Tibial nerve (tissue), 4 donors: Measurements from ENCODE around the gene ICE1. TPM values are rescaled to one million over a fixed set of nuclear protein-coding genes. Genes with fewer than 3 reads are reported as not detected.
"Not testable (repeated sequence)": the region's sequence is repeated elsewhere in the genome, so short reads cannot be mapped to it uniquely, and the experiment has no call there.

ENCODE experiments used
- DNase-seq, 2 donors: peaks; one replicate each; pipeline ENCODE4 v3.0.0-alpha.2; 2019; ENCODE audit warnings: low spot score in 2 of 2
- H3K27ac ChIP-seq, 4 donors: fragments of 200-600 bp; sonication (generic) in 3 of 4; one replicate each; pipeline ENCODE4 v1.5.1; 2017 to 2019; ENCODE audit warnings: mild to moderate bottlenecking in 1 of 4
- H3K27me3 ChIP-seq, 2 donors: fragments of 200-600 bp; sonication (generic) in 1 of 2; one replicate each; pipeline versions ENCODE4 v1.5.1 to v1.6.0; 2017 to 2019
- H3K36me3 ChIP-seq, 3 donors: fragments of 200-600 bp; sonication (generic); one replicate each; pipeline ENCODE4 v1.5.1; 2018 to 2019
- H3K4me1 ChIP-seq, 4 donors: fragments of 200-600 bp; sonication (generic) in 3 of 4; one replicate each; pipeline ENCODE4 v1.5.1; 2017 to 2019
- H3K4me3 ChIP-seq, 4 donors: fragments of 200-600 bp; sonication (generic) in 3 of 4; one replicate each; pipeline ENCODE4 v1.5.1; 2017 to 2019; ENCODE audit warnings: mild to moderate bottlenecking in 1 of 4, moderate library complexity in 1 of 4
- H3K9me3 ChIP-seq, 4 donors: fragments of 200-600 bp; sonication (generic) in 3 of 4; one replicate each; pipeline ENCODE4 v1.5.1; 2017 to 2019
- EP300 ChIP-seq, 2 donors: sonication (generic); formaldehyde crosslinking; IDR thresholded peaks; one replicate each; pipeline ENCODE4 v1.6.1; 2017; ENCODE audit warnings: antibody characterized with exemption in 2 of 2, mild to moderate bottlenecking in 1 of 2
- POLR2A ChIP-seq, 2 donors: fragments of 450-650 bp; IDR thresholded peaks; one replicate each; pipeline ENCODE4 v1.6.1; 2017; ENCODE audit warnings: antibody characterized with exemption in 2 of 2, mild to moderate bottlenecking in 2 of 2, moderate library complexity in 2 of 2
- WGBS, 2 donors: methylation state at CpG; one replicate each; pipeline ENCODE4 v1.1.5; 2018; 5-methylcytosine and 5-hydroxymethylcytosine counted together
- total RNA-seq, 4 donors: library from RNA; depleted of rRNA; stranded (reverse); fragments of >200 nt; gene quantifications; one replicate each; pipeline ENCODE4 v1.1.0, GENCODE V29; 2016
- TF ChIP-seq, protein P1 (sequence below), 5 experiments: fragments of 200-600 bp in 3 of 5; fragments of 450-650 bp in 2 of 5; sonication (generic) in 3 of 5; IDR thresholded peaks; one replicate each; pipeline ENCODE4 v1.5.1; 2016 to 2019; ENCODE audit warnings: antibody characterized with exemption in 5 of 5, mild to moderate bottlenecking in 3 of 5, moderate library complexity in 2 of 5

ICE1 gene
- total RNA-seq, 4 donors from 2014 or later: 30.9 to 37.5 (median 33.7) TPM

DNA sequence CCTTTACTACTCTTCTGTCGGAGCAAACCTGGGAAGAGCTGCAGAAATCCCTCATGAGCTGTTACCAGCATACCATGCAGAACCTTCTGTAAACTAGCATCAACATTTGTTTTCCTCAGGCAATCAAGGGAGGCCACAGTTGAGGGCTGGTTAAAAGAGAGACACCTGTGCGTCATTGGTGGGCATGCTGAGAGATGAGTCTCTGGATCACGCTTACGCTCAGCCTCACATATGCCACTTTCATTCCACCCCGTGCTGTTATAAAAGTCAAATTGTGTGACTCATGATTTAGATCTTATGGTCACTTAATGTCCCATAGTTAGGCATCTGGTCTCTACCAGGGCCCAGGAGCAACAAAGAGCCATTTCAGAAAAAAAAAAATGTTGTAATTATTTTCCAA lies 18.1 kb upstream of the ICE1 start:
- no peak overlapping the region for H3K27ac ChIP-seq
- no peaks in the 10 kb centered on the region for H3K27me3 ChIP-seq
- 96% methylated on average over 5 of the region's 5 CpGs for WGBS, 2 donors
- H3K36me3 ChIP-seq: no peaks in the 10 kb centered on the region
- no peak for TF ChIP-seq POLR2A (IDR thresholded peaks at IDR 0.05)
- TF ChIP-seq, protein P1, sequence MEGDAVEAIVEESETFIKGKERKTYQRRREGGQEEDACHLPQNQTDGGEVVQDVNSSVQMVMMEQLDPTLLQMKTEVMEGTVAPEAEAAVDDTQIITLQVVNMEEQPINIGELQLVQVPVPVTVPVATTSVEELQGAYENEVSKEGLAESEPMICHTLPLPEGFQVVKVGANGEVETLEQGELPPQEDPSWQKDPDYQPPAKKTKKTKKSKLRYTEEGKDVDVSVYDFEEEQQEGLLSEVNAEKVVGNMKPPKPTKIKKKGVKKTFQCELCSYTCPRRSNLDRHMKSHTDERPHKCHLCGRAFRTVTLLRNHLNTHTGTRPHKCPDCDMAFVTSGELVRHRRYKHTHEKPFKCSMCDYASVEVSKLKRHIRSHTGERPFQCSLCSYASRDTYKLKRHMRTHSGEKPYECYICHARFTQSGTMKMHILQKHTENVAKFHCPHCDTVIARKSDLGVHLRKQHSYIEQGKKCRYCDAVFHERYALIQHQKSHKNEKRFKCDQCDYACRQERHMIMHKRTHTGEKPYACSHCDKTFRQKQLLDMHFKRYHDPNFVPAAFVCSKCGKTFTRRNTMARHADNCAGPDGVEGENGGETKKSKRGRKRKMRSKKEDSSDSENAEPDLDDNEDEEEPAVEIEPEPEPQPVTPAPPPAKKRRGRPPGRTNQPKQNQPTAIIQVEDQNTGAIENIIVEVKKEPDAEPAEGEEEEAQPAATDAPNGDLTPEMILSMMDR (IDR thresholded peaks at IDR 0.05): no peak
- TF ChIP-seq EP300 (IDR thresholded peaks at IDR 0.05): no peak
- H3K4me1 ChIP-seq: peaks cover 0 to 16% (median 0%) of the 10 kb centered on the region in 4 donors
- no peak overlapping the region for H3K4me3 ChIP-seq
- peaks cover 0 to 5% (median 0%) of the 10 kb centered on the region in 4 donors for H3K9me3 ChIP-seq
- no peak for DNase-seq

DNA sequence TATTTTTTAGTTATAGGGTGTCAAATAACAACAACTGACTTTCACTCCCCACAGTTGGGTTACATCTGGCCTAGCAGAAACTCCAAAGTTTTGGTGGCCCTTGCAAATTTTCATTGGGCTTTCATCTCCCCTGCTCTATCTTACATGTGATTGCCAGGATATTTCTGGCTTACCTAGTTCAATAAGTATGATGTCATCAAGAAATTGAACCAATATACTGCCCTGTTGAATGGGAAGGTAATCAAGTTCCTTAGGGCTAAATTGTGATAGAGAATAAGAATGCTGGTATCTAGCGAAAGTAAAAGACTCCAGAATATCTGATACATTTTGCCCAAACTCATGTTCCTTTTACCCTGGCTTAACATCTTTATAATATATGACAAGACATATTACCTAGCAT lies 17.0 kb upstream of the ICE1 start:
- H3K9me3 ChIP-seq: no peaks in the 10 kb centered on the region
- no peak for DNase-seq
- H3K4me3 ChIP-seq: no peak overlapping the region
- no peak overlapping the region for H3K27ac ChIP-seq
- no peaks in the 10 kb centered on the region for H3K36me3 ChIP-seq
- 98 to 100% methylated on average over 1 of the region's 1 CpG for WGBS, 2 donors
- TF ChIP-seq, protein P1 (IDR thresholded peaks at IDR 0.05): no peak
- TF ChIP-seq POLR2A (IDR thresholded peaks at IDR 0.05): no peak
- TF ChIP-seq EP300 (IDR thresholded peaks at IDR 0.05): no peak
- peaks cover 0 to 16% (median 0%) of the 10 kb centered on the region in 4 donors for H3K4me1 ChIP-seq
- no peaks in the 10 kb centered on the region for H3K27me3 ChIP-seq

DNA sequence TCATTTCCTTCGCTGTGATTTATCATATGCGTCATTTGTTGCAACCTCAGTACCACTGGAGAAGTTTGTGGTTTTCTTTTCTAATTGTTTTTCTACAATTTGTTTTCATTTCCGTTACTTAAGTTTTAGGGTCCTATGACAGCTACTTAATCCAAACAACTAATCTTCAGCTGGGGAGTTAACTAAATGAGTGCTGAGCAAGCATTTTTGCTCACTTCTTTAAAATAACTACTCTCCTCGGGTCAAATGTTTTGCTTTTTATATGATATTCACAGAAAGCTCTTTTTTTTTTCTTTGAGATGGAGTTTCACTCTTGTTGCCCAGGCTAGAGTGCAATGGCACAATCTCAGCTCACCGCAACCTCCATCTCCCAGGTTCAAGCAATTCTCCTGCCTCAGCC lies 14.6 kb upstream of the ICE1 start:
- WGBS, 2 donors: 88 to 93% methylated on average over 5 of the region's 5 CpGs
- Histone ChIP-seq H3K27me3 (no peaks in the 10 kb centered on the region), H3K4me3 (no peak overlapping the region), H3K27ac (no peak overlapping the region), H3K36me3 (no peaks in the 10 kb centered on the region), H3K9me3 (no peaks in the 10 kb centered on the region), H3K4me1 (no peaks in the 10 kb centered on the region)
- no peak for DNase-seq
- TF ChIP-seq, protein P1 (IDR thresholded peaks at IDR 0.05): no peak
- no peak for TF ChIP-seq POLR2A (IDR thresholded peaks at IDR 0.05)
- TF ChIP-seq EP300 (IDR thresholded peaks at IDR 0.05): no peak

DNA sequence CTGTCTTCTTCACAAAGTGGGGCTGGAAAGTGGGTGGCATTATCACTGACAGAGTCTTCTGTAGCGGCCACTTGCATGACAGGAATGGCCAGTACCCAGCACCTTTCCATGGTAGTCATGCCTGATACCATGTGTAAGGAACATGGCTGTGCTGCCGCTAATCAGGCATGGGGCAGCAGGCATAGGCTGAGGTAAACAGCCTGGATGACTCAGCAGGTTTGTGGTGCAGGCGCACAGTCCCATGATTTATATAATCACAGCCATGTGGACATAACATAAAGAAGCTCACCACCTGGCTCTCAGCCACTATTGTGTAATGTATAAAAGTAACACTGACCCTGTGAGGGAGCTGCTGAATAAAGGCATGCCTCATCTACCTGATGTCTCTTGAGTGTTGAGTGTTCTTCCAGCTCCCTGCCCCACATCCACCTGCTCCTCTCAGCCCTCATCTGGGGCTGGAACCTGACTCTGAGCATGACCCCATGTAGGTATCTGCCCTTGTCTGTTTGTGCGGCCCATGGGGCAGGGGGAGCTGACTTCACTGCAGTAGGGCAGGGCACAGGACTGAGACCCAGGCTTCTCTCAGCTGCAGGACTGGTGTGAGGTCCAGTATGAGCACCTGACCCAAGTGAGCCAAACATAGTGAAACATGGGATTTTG lies 13.2 kb upstream of the ICE1 start:
- H3K4me1 ChIP-seq: no peaks in the 10 kb centered on the region
- no peak overlapping the region for H3K27ac ChIP-seq
- no peaks in the 10 kb centered on the region for H3K9me3 ChIP-seq
- no peak overlapping the region for H3K4me3 ChIP-seq
- TF ChIP-seq EP300 (IDR thresholded peaks at IDR 0.05): no peak
- TF ChIP-seq, protein P1 (IDR thresholded peaks at IDR 0.05): no peak
- TF ChIP-seq POLR2A (IDR thresholded peaks at IDR 0.05): no peak
- no peak for DNase-seq
- 97 to 100% methylated on average over 4 of the region's 4 CpGs for WGBS, 2 donors
- no peaks in the 10 kb centered on the region for H3K27me3 ChIP-seq
- H3K36me3 ChIP-seq: no peaks in the 10 kb centered on the region

DNA sequence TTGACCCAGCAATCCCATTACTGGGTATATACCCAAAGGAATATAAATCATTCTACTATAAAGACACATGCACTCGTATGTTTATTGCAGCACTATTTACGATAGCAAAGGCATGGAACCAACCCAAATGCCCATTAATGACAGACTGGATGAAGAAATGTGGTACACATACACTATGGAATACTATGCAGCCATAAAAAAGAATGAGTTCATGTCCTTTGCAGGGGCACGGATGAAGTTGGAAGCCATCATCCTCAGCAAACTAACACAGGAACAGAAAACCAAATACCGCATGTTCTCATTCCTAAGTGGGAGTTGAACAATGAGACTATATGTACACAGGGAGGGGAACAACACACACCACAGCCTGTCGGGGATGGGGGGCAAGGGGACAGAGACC lies 8.6 kb upstream of the ICE1 start:
- peaks cover 0 to 11% (median 0%) of the 10 kb centered on the region in 3 donors for H3K36me3 ChIP-seq
- not testable (repeated sequence) for H3K27ac ChIP-seq, H3K9me3 ChIP-seq, H3K27me3 ChIP-seq, DNase-seq, H3K4me1 ChIP-seq, H3K4me3 ChIP-seq
- 83 to 87% methylated on average over 5 of the region's 5 CpGs for WGBS, 2 donors
